Upper lobe of left lung (tissue), 4 donors: ENCODE results near the gene RFTN1.

ENCODE experiments used
- CTCF ChIP-seq, 6 experiments: fragments of 450-650 bp in 4 of 6; fragments of 200-600 bp in 2 of 6; sonication (generic) in 2 of 6; IDR thresholded peaks; one replicate each; pipeline ENCODE4 v1.5.1; 2016 to 2019; ENCODE audit warnings: antibody characterized with exemption in 6 of 6
- EP300 ChIP-seq, 4 donors: sonication (generic); formaldehyde crosslinking; IDR thresholded peaks; one replicate each; pipeline ENCODE4 v1.5.1; 2017; ENCODE audit warnings: antibody characterized with exemption in 4 of 4, control low read depth in 2 of 4
- POLR2A ChIP-seq, 4 donors: fragments of 450-650 bp; IDR thresholded peaks; one replicate each; pipeline ENCODE4 v1.5.1; 2016 to 2017; ENCODE audit warnings: antibody characterized with exemption in 4 of 4, mild to moderate bottlenecking in 2 of 4
- POLR2AphosphoS5 ChIP-seq, 2 donors: sonication (generic); formaldehyde crosslinking; IDR thresholded peaks; one replicate each; pipeline ENCODE4 v1.5.1; 2017; ENCODE audit warnings: antibody characterized with exemption in 2 of 2

GRCh38 chr3:16363636-16364035 is 149.9 kb downstream of the RFTN1 start:
- TF ChIP-seq CTCF (IDR thresholded peaks at IDR 0.05) (no peak), POLR2A (IDR thresholded peaks at IDR 0.05) (no peak), EP300 (IDR thresholded peaks at IDR 0.05) (no peak), POLR2AphosphoS5 (IDR thresholded peaks at IDR 0.05) (no peak)
